DND-41 (cell line): ENCODE data around the gene OR51B2.

ENCODE experiments used
- EZH2 ChIP-seq: IDR thresholded peaks from 3 replicates; pipeline ENCODE4 v1.6.1; 2012; ENCODE audit warnings: borderline replicate concordance, low read depth, mild to moderate bottlenecking, moderate library complexity, low read length, inconsistent platforms; ENCODE audit not compliant: severe bottlenecking
- TF ChIP-seq, protein P1 (sequence below): IDR thresholded peaks from 2 replicates; pipeline ENCODE4 v1.5.1; 2012; ENCODE audit warnings: borderline replicate concordance, low read length, moderate library complexity, mild to moderate bottlenecking; ENCODE audit not compliant: poor library complexity, severe bottlenecking; ENCODE audit errors: extremely low read depth

DNA sequence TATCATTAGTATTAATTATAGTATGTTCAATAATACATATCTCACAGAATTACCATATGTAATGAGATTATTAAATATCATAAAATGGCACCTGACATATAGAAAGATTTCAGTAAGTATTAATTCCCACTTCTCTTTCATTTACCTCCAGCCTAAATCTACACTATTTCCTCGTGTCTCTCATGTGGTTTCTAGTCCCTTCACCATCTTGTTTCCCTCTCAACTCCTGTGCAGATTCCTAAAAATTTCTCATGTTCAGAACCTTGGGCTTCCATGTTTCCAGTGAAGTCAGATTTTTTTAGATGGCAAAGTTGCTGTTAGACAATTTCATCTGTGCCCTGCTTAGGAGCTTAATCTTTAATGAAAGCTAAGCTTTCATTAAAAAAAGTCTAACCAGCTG, 40.2 kb downstream of the OR51B2 start:
- TF ChIP-seq, protein P1, sequence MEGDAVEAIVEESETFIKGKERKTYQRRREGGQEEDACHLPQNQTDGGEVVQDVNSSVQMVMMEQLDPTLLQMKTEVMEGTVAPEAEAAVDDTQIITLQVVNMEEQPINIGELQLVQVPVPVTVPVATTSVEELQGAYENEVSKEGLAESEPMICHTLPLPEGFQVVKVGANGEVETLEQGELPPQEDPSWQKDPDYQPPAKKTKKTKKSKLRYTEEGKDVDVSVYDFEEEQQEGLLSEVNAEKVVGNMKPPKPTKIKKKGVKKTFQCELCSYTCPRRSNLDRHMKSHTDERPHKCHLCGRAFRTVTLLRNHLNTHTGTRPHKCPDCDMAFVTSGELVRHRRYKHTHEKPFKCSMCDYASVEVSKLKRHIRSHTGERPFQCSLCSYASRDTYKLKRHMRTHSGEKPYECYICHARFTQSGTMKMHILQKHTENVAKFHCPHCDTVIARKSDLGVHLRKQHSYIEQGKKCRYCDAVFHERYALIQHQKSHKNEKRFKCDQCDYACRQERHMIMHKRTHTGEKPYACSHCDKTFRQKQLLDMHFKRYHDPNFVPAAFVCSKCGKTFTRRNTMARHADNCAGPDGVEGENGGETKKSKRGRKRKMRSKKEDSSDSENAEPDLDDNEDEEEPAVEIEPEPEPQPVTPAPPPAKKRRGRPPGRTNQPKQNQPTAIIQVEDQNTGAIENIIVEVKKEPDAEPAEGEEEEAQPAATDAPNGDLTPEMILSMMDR = no peak
- TF ChIP-seq EZH2 = no peak
